GOT3 (cell line): ENCODE results near the gene MEGF6.

Source experiments
- DNase-seq: peaks from one replicate; lab custom pipeline; 2025; ENCODE audit warnings: mixed read lengths; lab: John Stamatoyannopoulos, UW

The MEGF6 gene

GRCh38 chr1:3608154-3608553, 3.2 kb downstream of the MEGF6 start:
- no peak for DNase-seq

GRCh38 chr1:3607703-3608065, 3.6 kb downstream of the MEGF6 start:
- DNase-seq: no peak

GRCh38 chr1:3606779-3607702, 4.3 kb downstream of the MEGF6 start:
- DNase-seq: no peak

GRCh38 chr1:3604997-3605823, 6.1 kb downstream of the MEGF6 start:
- no peak for DNase-seq

- DNase-seq: no peak
These were observed 6.8 kb downstream of the MEGF6 start for GRCh38 chr1:3604468-3604974.

DNA sequence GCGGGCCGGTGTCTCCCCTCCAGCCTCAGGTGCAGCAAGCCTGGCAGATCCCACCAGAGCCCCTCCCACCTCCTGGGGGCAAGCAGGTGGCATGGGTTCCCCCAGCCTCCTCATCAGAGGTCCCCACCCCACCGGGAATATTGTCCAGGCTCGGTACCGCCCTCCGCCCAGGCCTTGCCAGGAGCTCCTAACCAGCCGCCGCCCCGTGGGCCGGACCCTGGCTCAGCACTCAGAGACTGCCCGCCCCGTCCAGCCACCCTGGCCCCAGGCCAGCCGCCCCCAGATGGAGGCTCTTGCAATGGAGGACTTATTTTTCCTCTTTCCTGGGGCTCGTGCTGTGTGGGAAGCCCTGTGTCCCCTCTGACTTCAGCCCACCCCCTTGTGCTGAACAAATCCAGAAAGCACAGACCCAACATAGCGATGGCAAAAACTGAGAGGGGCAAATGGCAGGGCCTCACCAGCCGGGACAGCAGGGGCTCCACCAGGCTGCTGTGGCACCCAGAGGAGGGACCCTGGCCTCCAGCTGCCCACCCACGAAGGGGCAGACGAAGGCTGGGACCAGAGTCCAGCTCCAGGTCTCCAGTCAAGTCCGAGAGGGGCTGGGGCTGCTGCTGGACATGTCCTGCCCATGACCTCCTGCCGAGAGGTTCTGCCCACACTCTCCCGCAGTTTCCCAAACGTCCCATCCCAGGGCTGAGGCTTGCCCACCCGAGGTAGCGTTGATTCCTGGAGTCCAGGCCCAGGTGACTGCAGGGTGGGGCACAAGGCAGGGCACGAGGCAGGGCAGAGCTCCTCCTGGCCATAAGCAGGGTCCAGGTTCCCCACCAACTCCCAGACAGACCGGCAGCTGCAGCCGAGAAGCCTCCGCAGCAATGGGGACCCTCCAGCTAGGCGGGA, 7.5 kb downstream of the MEGF6 start:
- DNase-seq: no peak

GRCh38 chr1:3603156-3603555, 8.2 kb downstream of the MEGF6 start:
- DNase-seq: no peak

DNA sequence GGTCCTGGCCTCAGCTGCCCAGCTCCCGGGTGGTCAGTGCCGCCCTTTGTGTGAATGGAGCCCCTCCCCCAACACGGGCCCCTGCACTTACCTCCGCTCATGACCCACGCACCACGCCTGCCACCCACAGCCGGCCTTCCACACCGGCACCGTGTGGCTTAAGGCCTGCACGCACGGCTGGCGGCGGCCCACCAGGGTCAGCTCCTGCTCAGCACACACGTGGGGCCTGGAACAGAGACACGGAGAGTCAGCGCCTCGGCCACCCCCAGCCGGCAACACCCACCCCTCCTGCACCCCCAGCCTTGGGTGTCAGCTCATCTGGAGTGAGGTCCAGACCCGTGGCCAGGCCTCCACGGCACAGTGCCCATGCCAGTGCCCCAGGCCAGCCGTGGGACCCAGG, 8.9 kb downstream of the MEGF6 start:
- no peak for DNase-seq

DNA sequence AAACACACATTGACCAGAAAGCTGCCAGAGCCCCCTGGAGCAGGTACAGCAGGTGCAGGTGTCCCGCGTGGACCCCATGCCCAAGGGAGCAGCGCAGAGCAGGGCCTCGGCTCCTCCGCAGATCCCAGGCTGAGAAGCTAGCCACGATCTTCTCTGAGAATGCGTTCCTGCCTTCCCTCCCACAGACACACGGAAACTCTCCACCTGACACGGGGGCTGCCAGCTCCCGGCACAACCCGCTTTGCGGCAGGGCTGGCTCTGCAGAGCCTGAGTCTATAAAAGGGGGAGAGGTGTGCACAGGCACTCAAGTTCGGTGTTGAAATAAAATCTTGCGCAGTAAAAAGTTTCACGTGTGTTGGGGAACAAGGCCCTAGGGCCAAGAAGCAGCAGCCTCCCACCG, 9.6 kb downstream of the MEGF6 start:
- DNase-seq: no peak

DNA sequence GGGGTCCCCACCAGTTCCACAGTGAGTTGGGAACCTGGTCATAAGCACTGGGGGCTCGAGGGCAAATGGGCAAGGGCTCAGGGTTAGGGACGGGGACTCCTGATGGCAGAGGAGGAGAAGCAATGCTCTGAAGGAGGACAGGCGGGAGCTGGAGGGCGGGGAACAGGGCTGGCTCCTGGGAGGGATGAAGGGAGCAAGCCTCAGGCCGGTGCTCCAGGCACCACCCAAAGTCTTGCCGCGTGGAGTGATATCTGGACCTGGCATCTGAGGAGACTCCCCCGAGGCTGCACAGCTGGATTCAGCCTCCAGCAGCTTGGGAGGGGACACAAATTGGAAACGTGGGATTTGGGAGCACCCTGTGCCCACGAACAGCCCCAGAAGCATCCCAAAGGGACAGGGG, 11.0 kb downstream of the MEGF6 start:
- no peak for DNase-seq

- DNase-seq: no peak
These were observed 11.5 kb downstream of the MEGF6 start for GRCh38 chr1:3599816-3600215.

DNA sequence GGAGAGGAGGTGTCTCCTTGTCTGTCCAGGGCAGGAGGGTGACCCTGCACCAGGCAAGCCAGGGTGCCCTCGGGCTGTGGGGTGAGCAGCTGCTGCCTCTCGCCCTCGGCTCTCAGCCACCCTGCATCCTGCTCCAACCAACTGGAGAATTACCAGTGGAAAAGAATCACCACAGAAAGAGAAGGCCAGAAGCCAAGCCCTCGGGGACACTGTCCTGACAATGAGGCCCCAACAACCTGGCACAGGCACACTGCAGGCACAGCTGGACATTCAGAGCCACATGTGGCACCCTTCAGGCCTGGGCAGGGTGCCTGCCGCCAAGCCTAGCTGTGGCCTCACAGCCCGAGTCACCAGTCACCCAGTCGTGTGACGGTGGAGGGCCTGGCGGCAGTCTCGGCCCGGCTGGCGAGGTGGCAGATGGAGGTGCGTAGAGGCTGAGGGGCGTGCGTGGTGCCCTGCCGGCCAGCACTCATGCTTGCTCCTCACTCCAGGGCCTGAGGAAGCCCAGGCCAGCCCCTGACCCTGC, 12.0 kb downstream of the MEGF6 start:
- DNase-seq: no peak

- DNase-seq: no peak
These were observed 12.6 kb downstream of the MEGF6 start for GRCh38 chr1:3598522-3599285.

DNA sequence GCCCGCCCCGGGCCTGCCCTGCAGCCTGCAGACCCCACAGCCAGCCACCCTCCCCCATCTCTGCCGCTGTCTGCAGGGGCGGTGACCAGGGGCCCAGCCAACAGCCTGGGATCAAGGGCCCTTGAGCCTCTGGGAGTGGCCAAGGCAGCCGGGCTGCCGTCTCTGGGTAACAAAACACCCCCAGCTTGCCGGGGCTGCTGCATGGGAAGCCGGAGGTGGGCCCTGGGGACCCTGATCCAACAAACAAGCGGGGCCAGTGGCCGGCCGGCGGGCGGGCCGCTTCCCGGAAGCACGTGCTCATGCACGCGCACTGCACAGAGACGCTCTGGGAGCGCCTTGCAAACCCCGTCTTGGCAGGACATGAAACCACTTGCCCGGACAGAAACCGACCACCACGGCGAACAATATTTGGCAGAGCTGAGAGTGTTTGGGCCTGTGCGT, 13.2 kb downstream of the MEGF6 start:
- DNase-seq: no peak

- DNase-seq: no peak
These were observed 13.7 kb downstream of the MEGF6 start for GRCh38 chr1:3597599-3597964.

- DNase-seq: no peak
These were observed 14.4 kb downstream of the MEGF6 start for GRCh38 chr1:3596663-3597598.

GRCh38 chr1:3595949-3596348, 15.4 kb downstream of the MEGF6 start:
- no peak for DNase-seq

DNA sequence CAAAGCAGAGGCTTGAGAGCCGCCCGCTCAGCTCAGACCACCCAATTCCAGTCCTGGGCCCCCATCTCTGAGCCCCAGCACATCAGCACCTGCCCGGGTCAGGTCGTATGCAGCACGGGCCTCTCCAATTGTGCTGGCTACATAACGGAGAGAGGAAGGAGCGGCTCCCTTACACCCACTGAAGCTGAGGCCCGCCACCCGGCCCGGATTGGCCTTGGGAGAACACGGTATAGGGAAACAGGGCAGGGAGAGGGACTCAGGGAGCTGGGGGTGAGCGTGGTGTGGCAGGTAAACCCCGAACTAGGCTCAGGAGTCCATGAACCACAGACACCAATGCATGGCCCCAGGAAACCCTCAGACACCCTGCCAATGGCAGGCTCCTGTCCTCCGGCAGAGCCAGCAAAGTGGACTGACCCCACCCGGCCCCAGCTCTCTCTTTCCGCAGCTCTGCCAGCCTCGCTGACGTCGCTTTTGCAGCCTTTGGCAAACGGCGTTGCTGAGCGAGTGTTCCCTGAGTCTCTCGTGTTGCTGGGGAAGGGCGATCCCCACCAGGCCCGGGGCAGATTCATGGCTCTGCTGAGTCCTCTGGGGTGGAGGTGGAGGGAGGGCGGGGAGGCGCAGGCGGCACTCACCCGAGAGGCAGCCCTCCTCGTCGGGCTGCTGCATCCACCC, 16.5 kb downstream of the MEGF6 start:
- DNase-seq: no peak

DNA sequence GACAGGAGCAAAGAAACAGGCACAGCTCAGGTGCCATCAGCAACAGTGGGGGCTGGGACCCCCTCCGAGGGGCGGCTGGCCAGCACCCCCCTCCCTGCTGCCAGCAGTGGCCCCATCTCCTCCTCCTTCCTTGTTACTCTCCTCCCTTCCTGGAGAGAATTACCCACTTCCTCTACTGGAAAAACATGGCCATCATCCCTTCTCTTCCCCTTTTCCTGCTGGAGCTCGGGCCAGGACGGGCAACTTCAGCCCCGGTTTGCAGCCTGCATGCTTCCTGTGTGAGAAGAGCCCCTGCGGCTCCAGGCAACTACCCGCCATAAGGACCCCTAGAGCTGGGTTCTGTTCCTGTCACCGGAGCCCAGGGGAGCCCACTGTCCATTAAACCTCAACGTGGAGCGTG, 17.6 kb downstream of the MEGF6 start:
- DNase-seq: no peak
